ENCODE data around the gene TRAF3.

Gene TRAF3

GRCh38 chr14:102929241-102930137, 152.2 kb downstream of the TRAF3 start:
- H3K27ac ChIP-seq = peak overlapping the region; percentile 54; the same call in 1 of the 2 replicates
- TF ChIP-seq, protein P1, sequence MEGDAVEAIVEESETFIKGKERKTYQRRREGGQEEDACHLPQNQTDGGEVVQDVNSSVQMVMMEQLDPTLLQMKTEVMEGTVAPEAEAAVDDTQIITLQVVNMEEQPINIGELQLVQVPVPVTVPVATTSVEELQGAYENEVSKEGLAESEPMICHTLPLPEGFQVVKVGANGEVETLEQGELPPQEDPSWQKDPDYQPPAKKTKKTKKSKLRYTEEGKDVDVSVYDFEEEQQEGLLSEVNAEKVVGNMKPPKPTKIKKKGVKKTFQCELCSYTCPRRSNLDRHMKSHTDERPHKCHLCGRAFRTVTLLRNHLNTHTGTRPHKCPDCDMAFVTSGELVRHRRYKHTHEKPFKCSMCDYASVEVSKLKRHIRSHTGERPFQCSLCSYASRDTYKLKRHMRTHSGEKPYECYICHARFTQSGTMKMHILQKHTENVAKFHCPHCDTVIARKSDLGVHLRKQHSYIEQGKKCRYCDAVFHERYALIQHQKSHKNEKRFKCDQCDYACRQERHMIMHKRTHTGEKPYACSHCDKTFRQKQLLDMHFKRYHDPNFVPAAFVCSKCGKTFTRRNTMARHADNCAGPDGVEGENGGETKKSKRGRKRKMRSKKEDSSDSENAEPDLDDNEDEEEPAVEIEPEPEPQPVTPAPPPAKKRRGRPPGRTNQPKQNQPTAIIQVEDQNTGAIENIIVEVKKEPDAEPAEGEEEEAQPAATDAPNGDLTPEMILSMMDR (conservative IDR thresholded peaks at IDR 0.05) = no peak

GRCh38 chr14:102930138-102930752, 153.0 kb downstream of the TRAF3 start:
- TF ChIP-seq, protein P1 (conservative IDR thresholded peaks at IDR 0.05) = peak; percentile 43
- peak overlapping the region; percentile 54; the same call in 1 of the 2 replicates for H3K27ac ChIP-seq

DNA sequence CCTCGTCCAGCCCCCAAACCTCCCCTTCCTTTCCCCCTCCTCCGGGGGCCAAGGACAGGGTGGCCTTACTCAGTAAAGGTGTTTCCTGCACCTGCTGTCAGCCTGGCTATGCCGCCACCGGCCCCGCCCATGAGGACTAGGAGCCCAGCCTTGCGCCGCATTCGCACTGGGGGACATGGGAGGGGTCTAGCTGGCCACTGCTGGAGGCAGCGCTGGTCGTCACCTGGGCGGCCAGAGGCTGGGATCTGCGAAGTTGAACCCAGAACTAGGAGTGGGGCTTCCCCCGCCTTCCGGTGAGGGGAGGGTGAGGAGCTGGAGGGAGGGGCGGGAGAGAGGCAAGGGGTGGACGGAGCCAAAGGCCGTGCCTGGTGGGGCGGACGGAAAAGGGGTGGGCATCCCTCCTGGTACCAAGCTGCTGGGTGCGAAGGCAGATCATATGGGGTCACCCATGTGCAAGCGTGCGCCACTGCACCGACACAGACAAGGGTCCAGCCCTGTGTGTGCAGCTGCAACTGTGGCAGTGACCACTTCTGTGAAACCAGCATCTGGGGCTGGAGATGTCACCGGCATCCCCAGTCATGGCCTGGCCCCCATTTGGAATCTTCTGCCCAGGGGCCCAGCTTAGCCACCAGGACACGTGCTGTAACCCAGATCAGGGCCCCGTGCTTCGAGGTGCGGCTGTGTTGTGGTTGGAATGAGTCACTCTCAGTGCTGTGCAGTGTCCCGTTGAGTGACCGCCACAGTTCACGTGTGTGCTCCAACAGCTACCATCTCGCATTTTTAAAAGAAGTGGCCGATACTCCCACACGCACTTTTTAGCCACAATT, 153.7 kb downstream of the TRAF3 start:
- H3K27ac ChIP-seq = no peak overlapping the region
- TF ChIP-seq, protein P1 (conservative IDR thresholded peaks at IDR 0.05) = no peak

- H3K27ac ChIP-seq = no peak overlapping the region
- TF ChIP-seq, protein P1 (conservative IDR thresholded peaks at IDR 0.05) = no peak
These were observed 154.5 kb downstream of the TRAF3 start for GRCh38 chr14:102931580-102932285.

GRCh38 chr14:102932484-102933248, 155.4 kb downstream of the TRAF3 start:
- H3K27ac ChIP-seq = no peak overlapping the region
- TF ChIP-seq, protein P1 (conservative IDR thresholded peaks at IDR 0.05) = no peak

DNA sequence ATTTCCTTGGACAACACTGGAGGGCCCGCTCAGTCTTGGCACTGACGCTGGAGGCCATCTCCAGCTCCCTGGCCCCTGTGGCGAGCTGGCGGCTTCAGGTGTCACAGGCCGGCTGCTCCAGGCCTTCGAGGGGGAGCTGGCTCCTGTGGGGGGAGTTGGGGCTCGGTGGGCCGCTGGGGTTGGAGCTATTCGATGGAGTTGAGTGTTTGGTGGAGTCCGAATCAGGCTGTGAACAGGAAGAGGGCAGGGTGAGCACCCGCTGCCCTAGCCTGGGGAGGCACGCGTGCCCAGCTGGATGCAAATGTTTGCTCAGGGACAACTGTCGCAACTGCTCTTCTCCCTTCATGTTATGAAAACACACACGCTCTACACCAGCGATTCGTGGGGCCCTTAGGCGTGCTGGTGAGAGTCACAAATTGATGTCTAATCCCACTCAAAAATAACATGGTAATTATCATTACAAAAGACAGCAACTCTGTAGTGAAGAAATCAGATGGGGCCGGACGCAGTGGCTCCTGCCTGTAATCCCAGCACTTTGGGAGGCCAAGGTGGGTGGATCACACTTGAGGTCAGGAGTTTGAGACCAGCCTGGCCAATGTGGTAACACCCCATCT, 156.5 kb downstream of the TRAF3 start:
- H3K27ac ChIP-seq = no peak overlapping the region
- TF ChIP-seq, protein P1 (conservative IDR thresholded peaks at IDR 0.05) = no peak

Measured in VCaP (cell line).